IMR-90 (cell line): Measurements from ENCODE around the gene GANC. TPM values are rescaled to one million over a fixed set of nuclear protein-coding genes. Genes with fewer than 3 reads are reported as not detected.

ENCODE experiments used
- ATAC-seq: fragments of 200-7000 bp; cut with Tn5 transposase; 2 replicates; pipeline ENCODE4 v1.9.1; 2020; ENCODE audit warnings: low read depth, mild to moderate bottlenecking, moderate library complexity
- BruUV-seq: library from RNA; stranded (reverse); fragments of 400-500 nt; replicated peaks from 2 replicates; lab custom pipeline; 2021; lab: Mats Ljungman, UMichigan
- CTCF ChIA-PET: fragments of 300-600 bp; formaldehyde crosslinking; extraction: SDS; loops from one replicate; lab custom pipeline; 2021; ENCODE audit warnings: antibody characterized with exemption; lab: Yijun Ruan, JAX
- POLR2A ChIA-PET: fragments of 300-600 bp; sonication (Branson Sonifier 250); formaldehyde crosslinking; loops from one replicate; lab custom pipeline; 2022; ENCODE audit warnings: antibody characterized with exemption; ENCODE audit not compliant: unreplicated experiment; lab: Charles Lee
- DNase-seq: peaks from one replicate; pipeline ENCODE4 v3.0.0; 2013
- H2AFZ ChIP-seq: replicated peaks from 2 replicates; pipeline ENCODE3; 2013; ENCODE audit warnings: low read length, mild to moderate bottlenecking; ENCODE audit not compliant: poor library complexity
- H2AK5ac ChIP-seq: 2 replicates; pipeline ENCODE4 v1.6.1; 2013; ENCODE audit warnings: low read depth, low read length, inconsistent platforms
- H2AK9ac ChIP-seq: replicated peaks from 2 replicates; pipeline ENCODE3; 2013; ENCODE audit warnings: mild to moderate bottlenecking, low read depth, low read length, moderate library complexity; ENCODE audit not compliant: poor library complexity
- H2BK120ac ChIP-seq: 2 replicates; pipeline ENCODE4 v1.6.1; 2013; ENCODE audit warnings: low read depth, low read length, inconsistent platforms
- H2BK15ac ChIP-seq: 3 replicates; pipeline ENCODE4 v1.6.1; 2013; ENCODE audit warnings: low read depth, low read length, inconsistent platforms
- H2BK20ac ChIP-seq: 2 replicates; pipeline ENCODE4 v1.6.1; 2013; ENCODE audit warnings: low read depth, mild to moderate bottlenecking, inconsistent platforms, low read length, moderate library complexity
- H2BK5ac ChIP-seq: 2 replicates; pipeline ENCODE4 v1.6.1; 2013; ENCODE audit warnings: mild to moderate bottlenecking, low read depth, low read length, inconsistent platforms; ENCODE audit not compliant: poor library complexity, severe bottlenecking
- H3K14ac ChIP-seq: replicated peaks from 2 replicates; pipeline ENCODE4 v1.6.1; 2013; ENCODE audit warnings: low read depth, low read length, inconsistent platforms
- H3K18ac ChIP-seq: 2 replicates; pipeline ENCODE4 v1.6.1; 2013; ENCODE audit warnings: low read depth, low read length, control low read depth
- H3K23ac ChIP-seq: 2 replicates; pipeline ENCODE4 v1.6.1; 2013; ENCODE audit warnings: low read depth, low read length, inconsistent platforms
- H3K27ac ChIP-seq: 2 replicates; pipeline ENCODE4 v1.5.1; 2013; ENCODE audit warnings: mild to moderate bottlenecking, control low read depth, low read length; ENCODE audit not compliant: insufficient read depth
- H3K27me3 ChIP-seq: 2 replicates; pipeline ENCODE4 v1.6.1; 2013; ENCODE audit warnings: low read length; ENCODE audit not compliant: control insufficient read depth, insufficient read depth
- H3K36me3 ChIP-seq: 2 replicates; pipeline ENCODE4 v1.6.1; 2013; ENCODE audit warnings: low read length, mixed read lengths; ENCODE audit not compliant: control insufficient read depth, insufficient read depth
- H3K4ac ChIP-seq: 2 replicates; pipeline ENCODE4 v1.6.1; 2013; ENCODE audit warnings: low read depth, low read length, inconsistent platforms
- H3K4me1 ChIP-seq: 2 replicates; pipeline ENCODE4 v1.6.1; 2013; ENCODE audit warnings: low read length, mixed read lengths; ENCODE audit not compliant: control insufficient read depth, insufficient read depth
- H3K4me2 ChIP-seq: 2 replicates; pipeline ENCODE4 v1.6.1; 2013; ENCODE audit warnings: low read depth, mild to moderate bottlenecking, control low read depth, low read length, moderate library complexity
- H3K4me3 ChIP-seq: 2 replicates; pipeline ENCODE4 v1.5.1; 2013; ENCODE audit warnings: low read depth, mild to moderate bottlenecking, control low read depth, low read length, moderate library complexity; ENCODE audit not compliant: insufficient read depth
- H3K56ac ChIP-seq: 2 replicates; pipeline ENCODE4 v1.6.1; 2013; ENCODE audit warnings: low read length, inconsistent platforms; ENCODE audit not compliant: insufficient read depth; ENCODE audit errors: extremely low read depth
- H3K79me1 ChIP-seq, 2 experiments: 2 replicates each; pipeline ENCODE4 v1.6.1; 2013; ENCODE audit warnings: low read length in 2 of 2, inconsistent platforms in 1 of 2, low read depth in 1 of 2
- H3K9ac ChIP-seq: 2 replicates; pipeline ENCODE4 v1.6.1; 2013; ENCODE audit warnings: low read depth, low read length, control low read depth
- H3K9me1 ChIP-seq: 2 replicates; pipeline ENCODE4 v1.6.1; 2013; ENCODE audit warnings: low read length, inconsistent platforms; ENCODE audit not compliant: insufficient read depth
- H3K9me3 ChIP-seq: 2 replicates; pipeline ENCODE4 v1.6.1; 2013; ENCODE audit warnings: low read length; ENCODE audit not compliant: control insufficient read depth, insufficient read depth
- H4K20me1 ChIP-seq: 2 replicates; pipeline ENCODE4 v1.6.1; 2013; ENCODE audit warnings: low read length, inconsistent platforms; ENCODE audit not compliant: insufficient read depth
- H4K5ac ChIP-seq: 2 replicates; pipeline ENCODE4 v1.6.1; 2013; ENCODE audit warnings: mild to moderate bottlenecking, low read depth, low read length, control low read depth
- H4K8ac ChIP-seq, 2 experiments: 2 replicates each; pipeline ENCODE4 v1.6.1; 2013; ENCODE audit warnings: low read depth in 2 of 2, low read length in 2 of 2, control low read depth in 1 of 2, inconsistent platforms in 1 of 2
- H4K91ac ChIP-seq: 2 replicates; pipeline ENCODE4 v1.6.1; 2013; ENCODE audit warnings: low read depth, low read length, inconsistent platforms; ENCODE audit not compliant: insufficient read depth
- BHLHE40 ChIP-seq: fragments of 150-350 bp; IDR thresholded peaks from 2 replicates; pipeline ENCODE4 v1.6.1; 2016; ENCODE audit warnings: mild to moderate bottlenecking, low read depth, low read length
- CEBPB ChIP-seq: IDR thresholded peaks from 2 replicates; pipeline ENCODE4 v1.6.1; 2012; ENCODE audit warnings: low read depth, low read length, improper control_type of control experiment
- CHD1 ChIP-seq: IDR thresholded peaks from 2 replicates; pipeline ENCODE4 v1.6.1; 2012; ENCODE audit warnings: low read depth, low read length, improper control_type of control experiment
- CTCF ChIP-seq: conservative IDR thresholded peaks from 2 replicates; pipeline ENCODE4 v1.5.1; 2012; ENCODE audit warnings: mild to moderate bottlenecking, low read depth, low read length, improper control_type of control experiment
- FOS ChIP-seq: fragments of 150-350 bp; IDR thresholded peaks from 2 replicates; pipeline ENCODE4 v1.6.1; 2016; ENCODE audit warnings: low read depth, low read length
- MAFK ChIP-seq: IDR thresholded peaks from 2 replicates; pipeline ENCODE4 v1.6.1; 2012; ENCODE audit warnings: low read depth, low read length, improper control_type of control experiment
- MAZ ChIP-seq: IDR thresholded peaks from 2 replicates; pipeline ENCODE4 v1.6.1; 2012; ENCODE audit warnings: low read depth, mild to moderate bottlenecking, low read length, improper control_type of control experiment, moderate library complexity, borderline replicate concordance
- NFE2L2 ChIP-seq: fragments of 150-350 bp; IDR thresholded peaks from 2 replicates; pipeline ENCODE4 v1.6.1; 2016; ENCODE audit warnings: low read depth, mild to moderate bottlenecking, low read length
- RCOR1 ChIP-seq: IDR thresholded peaks from 2 replicates; pipeline ENCODE4 v1.6.1; 2012; ENCODE audit warnings: mild to moderate bottlenecking, low read length, improper control_type of control experiment; ENCODE audit not compliant: insufficient replicate concordance
- WGBS, 2 experiments: methylation state at CpG; one replicate each; pipeline versions ENCODE4 v1.1.5 to v1.1.7; 2013; ENCODE audit warnings: missing lambda C conversion rate in 2 of 2; ENCODE audit not compliant: insufficient read length in 1 of 2; ENCODE audit errors: extremely low coverage in 2 of 2; 5-methylcytosine and 5-hydroxymethylcytosine counted together
- dilution Hi-C: fragments of 300-500 bp; cut with HindIII; formaldehyde crosslinking; loops from one replicate; pipeline ENCODE4 v1.14.3; 2018; ENCODE audit warnings: low sequenced_read_pairs; ENCODE audit not compliant: unreplicated experiment
- in situ Hi-C: fragments of 300-500 bp; cut with MboI; formaldehyde crosslinking; loops from 3 replicates; pipeline ENCODE4 v1.14.3; 2019; ENCODE audit warnings: low sequenced_read_pairs, inconsistent platforms, mixed read lengths
- intact Hi-C: fragments of 100-400 bp; cut with micrococcal nuclease; formaldehyde crosslinking; loops from 2 replicates; pipeline ENCODE4 v1.10.0; 2022
- polyA plus RNA-seq, 3 experiments: library from polyadenylated mRNA; depleted of rRNA; stranded (reverse); fragments of >200 nt; gene quantifications; 2 replicates each; pipeline ENCODE4 v1.2.3, GENCODE V29; 2012; ENCODE audit warnings: low replicate concordance in 1 of 3
- total RNA-seq: library from RNA; depleted of rRNA; stranded (reverse); fragments of >200 nt; gene quantifications from 2 replicates; pipeline ENCODE4 v1.2.3, GENCODE V29; 2012

The GANC gene
- total and polyA plus RNA-seq, 2 of the 4 experiments (the other 2 are of a cell fraction): 7.1 to 19.2 TPM

GRCh38 chr15:42358141-42358540 lies 85.1 kb downstream of the GANC start:
- POLR2A ChIA-PET: no interaction called here
- H3K18ac ChIP-seq: no peak overlapping the region
- dilution Hi-C loops: no loop called here

More at GRCh38 chr15:42358141-42358540, 85.1 kb downstream of the GANC start:
- intact Hi-C loops: no loop called here
- Histone ChIP-seq H3K4me2 (no peak overlapping the region), H2AFZ (no peak overlapping the region), H2BK5ac (no peak overlapping the region), H3K56ac (no peak overlapping the region), H4K8ac (no peak overlapping the region), H2AK5ac (no peak overlapping the region), H3K23ac (no peak overlapping the region), H3K4ac (no peak overlapping the region), H3K27ac (no peak overlapping the region), H4K91ac (no peak overlapping the region), H4K5ac (no peak overlapping the region), H3K9me1 (peaks cover 2% of the 10 kb centered on the region; the same call in 1 of the 2 replicates), H2BK15ac (no peak overlapping the region), H4K20me1 (no peaks in the 10 kb centered on the region), H3K36me3 (peaks cover under 1% of the 10 kb centered on the region; the same call in 1 of the 2 replicates), H3K4me1 (no peaks in the 10 kb centered on the region), H3K14ac (no peak overlapping the region), H3K4me3 (no peak overlapping the region), H3K27me3 (no peaks in the 10 kb centered on the region), H3K9ac (no peak overlapping the region), H2BK20ac (no peak overlapping the region), H3K79me1 (no peaks in the 10 kb centered on the region), H2BK120ac (no peak overlapping the region), H3K9me3 (no peaks in the 10 kb centered on the region), H2AK9ac (no peak overlapping the region)
- no peak for DNase-seq
- no CpG with 5 or more reads among the region's 2 CpGs for WGBS, 2 experiments
- BruUV-seq: no TSS peak
- TF ChIP-seq NFE2L2 (no peak), CHD1 (no peak), MAFK (no peak), BHLHE40 (no peak), CTCF (no peak), CEBPB (no peak), FOS (no peak), RCOR1 (no peak), MAZ (no peak)
- ATAC-seq: no peak
- CTCF ChIA-PET: no interaction called here
- in situ Hi-C loops: no loop called here
